K562 (cell line): ENCODE results near the gene NECTIN4. TPM values are rescaled to one million over a fixed set of nuclear protein-coding genes. Genes with fewer than 3 reads are reported as not detected.

Source experiments
- MCM3 ChIP-seq: fragments of 450-650 bp; IDR thresholded peaks from 2 replicates; pipeline ENCODE4 v1.6.1; 2016
- polyA plus RNA-seq, 8 experiments: library from polyadenylated mRNA; depleted of rRNA in 4 of 8; stranded (reverse) in 5 of 8; unstranded in 3 of 8; fragments of >200 nt; fragmentation: Nextera tagmentation in 2 of 8; fragmentation: Illumina TruSeq in 1 of 8; extraction: Ambion mirVana in 2 of 8; extraction: Trizol in 1 of 8; gene quantifications; 2 replicates each; pipeline versions ENCODE4 v1.2.1 to v1.2.3, GENCODE V29; 2011 to 2014; ENCODE audit warnings: inconsistent platforms in 1 of 8, missing spikeins in 1 of 8
- total RNA-seq, 7 experiments: library from RNA; depleted of rRNA in 6 of 7; stranded (reverse); fragments of >200 nt in 6 of 7; fragmentation: Illumina TruSeq in 2 of 7; extraction: Trizol in 2 of 7; gene quantifications; 2 replicates each; pipeline versions ENCODE4 v1.2.1 to v1.2.3, GENCODE V29; 2011 to 2021; ENCODE audit warnings: low replicate concordance in 1 of 7
- TF ChIP-seq, protein P1 (sequence below): fragments of 450-650 bp; IDR thresholded peaks from 2 replicates; pipeline ENCODE4 v1.6.1; 2016; ENCODE audit warnings: mild to moderate bottlenecking, moderate library complexity
- TF ChIP-seq, protein P2 (sequence below): fragments of 200-600 bp; sonication (generic); IDR thresholded peaks from one replicate; pipeline ENCODE4 v1.6.1; 2012; ENCODE audit warnings: mild to moderate bottlenecking, low read depth, low read length, inconsistent platforms

NECTIN4 gene
- total and polyA plus RNA-seq, 9 of the 15 experiments (the other 6 are each of a cell fraction or from before 2014, with no cell fraction given), result 0.01 to 0.09 TPM; not detected in 7

GRCh38 chr1:161045736-161046604, 43.4 kb downstream of the NECTIN4 start, which contains the start of gene USF1 (continued):
- TF ChIP-seq, protein P1, sequence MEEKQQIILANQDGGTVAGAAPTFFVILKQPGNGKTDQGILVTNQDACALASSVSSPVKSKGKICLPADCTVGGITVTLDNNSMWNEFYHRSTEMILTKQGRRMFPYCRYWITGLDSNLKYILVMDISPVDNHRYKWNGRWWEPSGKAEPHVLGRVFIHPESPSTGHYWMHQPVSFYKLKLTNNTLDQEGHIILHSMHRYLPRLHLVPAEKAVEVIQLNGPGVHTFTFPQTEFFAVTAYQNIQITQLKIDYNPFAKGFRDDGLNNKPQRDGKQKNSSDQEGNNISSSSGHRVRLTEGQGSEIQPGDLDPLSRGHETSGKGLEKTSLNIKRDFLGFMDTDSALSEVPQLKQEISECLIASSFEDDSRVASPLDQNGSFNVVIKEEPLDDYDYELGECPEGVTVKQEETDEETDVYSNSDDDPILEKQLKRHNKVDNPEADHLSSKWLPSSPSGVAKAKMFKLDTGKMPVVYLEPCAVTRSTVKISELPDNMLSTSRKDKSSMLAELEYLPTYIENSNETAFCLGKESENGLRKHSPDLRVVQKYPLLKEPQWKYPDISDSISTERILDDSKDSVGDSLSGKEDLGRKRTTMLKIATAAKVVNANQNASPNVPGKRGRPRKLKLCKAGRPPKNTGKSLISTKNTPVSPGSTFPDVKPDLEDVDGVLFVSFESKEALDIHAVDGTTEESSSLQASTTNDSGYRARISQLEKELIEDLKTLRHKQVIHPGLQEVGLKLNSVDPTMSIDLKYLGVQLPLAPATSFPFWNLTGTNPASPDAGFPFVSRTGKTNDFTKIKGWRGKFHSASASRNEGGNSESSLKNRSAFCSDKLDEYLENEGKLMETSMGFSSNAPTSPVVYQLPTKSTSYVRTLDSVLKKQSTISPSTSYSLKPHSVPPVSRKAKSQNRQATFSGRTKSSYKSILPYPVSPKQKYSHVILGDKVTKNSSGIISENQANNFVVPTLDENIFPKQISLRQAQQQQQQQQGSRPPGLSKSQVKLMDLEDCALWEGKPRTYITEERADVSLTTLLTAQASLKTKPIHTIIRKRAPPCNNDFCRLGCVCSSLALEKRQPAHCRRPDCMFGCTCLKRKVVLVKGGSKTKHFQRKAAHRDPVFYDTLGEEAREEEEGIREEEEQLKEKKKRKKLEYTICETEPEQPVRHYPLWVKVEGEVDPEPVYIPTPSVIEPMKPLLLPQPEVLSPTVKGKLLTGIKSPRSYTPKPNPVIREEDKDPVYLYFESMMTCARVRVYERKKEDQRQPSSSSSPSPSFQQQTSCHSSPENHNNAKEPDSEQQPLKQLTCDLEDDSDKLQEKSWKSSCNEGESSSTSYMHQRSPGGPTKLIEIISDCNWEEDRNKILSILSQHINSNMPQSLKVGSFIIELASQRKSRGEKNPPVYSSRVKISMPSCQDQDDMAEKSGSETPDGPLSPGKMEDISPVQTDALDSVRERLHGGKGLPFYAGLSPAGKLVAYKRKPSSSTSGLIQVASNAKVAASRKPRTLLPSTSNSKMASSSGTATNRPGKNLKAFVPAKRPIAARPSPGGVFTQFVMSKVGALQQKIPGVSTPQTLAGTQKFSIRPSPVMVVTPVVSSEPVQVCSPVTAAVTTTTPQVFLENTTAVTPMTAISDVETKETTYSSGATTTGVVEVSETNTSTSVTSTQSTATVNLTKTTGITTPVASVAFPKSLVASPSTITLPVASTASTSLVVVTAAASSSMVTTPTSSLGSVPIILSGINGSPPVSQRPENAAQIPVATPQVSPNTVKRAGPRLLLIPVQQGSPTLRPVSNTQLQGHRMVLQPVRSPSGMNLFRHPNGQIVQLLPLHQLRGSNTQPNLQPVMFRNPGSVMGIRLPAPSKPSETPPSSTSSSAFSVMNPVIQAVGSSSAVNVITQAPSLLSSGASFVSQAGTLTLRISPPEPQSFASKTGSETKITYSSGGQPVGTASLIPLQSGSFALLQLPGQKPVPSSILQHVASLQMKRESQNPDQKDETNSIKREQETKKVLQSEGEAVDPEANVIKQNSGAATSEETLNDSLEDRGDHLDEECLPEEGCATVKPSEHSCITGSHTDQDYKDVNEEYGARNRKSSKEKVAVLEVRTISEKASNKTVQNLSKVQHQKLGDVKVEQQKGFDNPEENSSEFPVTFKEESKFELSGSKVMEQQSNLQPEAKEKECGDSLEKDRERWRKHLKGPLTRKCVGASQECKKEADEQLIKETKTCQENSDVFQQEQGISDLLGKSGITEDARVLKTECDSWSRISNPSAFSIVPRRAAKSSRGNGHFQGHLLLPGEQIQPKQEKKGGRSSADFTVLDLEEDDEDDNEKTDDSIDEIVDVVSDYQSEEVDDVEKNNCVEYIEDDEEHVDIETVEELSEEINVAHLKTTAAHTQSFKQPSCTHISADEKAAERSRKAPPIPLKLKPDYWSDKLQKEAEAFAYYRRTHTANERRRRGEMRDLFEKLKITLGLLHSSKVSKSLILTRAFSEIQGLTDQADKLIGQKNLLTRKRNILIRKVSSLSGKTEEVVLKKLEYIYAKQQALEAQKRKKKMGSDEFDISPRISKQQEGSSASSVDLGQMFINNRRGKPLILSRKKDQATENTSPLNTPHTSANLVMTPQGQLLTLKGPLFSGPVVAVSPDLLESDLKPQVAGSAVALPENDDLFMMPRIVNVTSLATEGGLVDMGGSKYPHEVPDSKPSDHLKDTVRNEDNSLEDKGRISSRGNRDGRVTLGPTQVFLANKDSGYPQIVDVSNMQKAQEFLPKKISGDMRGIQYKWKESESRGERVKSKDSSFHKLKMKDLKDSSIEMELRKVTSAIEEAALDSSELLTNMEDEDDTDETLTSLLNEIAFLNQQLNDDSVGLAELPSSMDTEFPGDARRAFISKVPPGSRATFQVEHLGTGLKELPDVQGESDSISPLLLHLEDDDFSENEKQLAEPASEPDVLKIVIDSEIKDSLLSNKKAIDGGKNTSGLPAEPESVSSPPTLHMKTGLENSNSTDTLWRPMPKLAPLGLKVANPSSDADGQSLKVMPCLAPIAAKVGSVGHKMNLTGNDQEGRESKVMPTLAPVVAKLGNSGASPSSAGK, result 0 out of 2 replicates have a peak, but pooled peaks have one; percentile 14
- TF ChIP-seq, protein P2, sequence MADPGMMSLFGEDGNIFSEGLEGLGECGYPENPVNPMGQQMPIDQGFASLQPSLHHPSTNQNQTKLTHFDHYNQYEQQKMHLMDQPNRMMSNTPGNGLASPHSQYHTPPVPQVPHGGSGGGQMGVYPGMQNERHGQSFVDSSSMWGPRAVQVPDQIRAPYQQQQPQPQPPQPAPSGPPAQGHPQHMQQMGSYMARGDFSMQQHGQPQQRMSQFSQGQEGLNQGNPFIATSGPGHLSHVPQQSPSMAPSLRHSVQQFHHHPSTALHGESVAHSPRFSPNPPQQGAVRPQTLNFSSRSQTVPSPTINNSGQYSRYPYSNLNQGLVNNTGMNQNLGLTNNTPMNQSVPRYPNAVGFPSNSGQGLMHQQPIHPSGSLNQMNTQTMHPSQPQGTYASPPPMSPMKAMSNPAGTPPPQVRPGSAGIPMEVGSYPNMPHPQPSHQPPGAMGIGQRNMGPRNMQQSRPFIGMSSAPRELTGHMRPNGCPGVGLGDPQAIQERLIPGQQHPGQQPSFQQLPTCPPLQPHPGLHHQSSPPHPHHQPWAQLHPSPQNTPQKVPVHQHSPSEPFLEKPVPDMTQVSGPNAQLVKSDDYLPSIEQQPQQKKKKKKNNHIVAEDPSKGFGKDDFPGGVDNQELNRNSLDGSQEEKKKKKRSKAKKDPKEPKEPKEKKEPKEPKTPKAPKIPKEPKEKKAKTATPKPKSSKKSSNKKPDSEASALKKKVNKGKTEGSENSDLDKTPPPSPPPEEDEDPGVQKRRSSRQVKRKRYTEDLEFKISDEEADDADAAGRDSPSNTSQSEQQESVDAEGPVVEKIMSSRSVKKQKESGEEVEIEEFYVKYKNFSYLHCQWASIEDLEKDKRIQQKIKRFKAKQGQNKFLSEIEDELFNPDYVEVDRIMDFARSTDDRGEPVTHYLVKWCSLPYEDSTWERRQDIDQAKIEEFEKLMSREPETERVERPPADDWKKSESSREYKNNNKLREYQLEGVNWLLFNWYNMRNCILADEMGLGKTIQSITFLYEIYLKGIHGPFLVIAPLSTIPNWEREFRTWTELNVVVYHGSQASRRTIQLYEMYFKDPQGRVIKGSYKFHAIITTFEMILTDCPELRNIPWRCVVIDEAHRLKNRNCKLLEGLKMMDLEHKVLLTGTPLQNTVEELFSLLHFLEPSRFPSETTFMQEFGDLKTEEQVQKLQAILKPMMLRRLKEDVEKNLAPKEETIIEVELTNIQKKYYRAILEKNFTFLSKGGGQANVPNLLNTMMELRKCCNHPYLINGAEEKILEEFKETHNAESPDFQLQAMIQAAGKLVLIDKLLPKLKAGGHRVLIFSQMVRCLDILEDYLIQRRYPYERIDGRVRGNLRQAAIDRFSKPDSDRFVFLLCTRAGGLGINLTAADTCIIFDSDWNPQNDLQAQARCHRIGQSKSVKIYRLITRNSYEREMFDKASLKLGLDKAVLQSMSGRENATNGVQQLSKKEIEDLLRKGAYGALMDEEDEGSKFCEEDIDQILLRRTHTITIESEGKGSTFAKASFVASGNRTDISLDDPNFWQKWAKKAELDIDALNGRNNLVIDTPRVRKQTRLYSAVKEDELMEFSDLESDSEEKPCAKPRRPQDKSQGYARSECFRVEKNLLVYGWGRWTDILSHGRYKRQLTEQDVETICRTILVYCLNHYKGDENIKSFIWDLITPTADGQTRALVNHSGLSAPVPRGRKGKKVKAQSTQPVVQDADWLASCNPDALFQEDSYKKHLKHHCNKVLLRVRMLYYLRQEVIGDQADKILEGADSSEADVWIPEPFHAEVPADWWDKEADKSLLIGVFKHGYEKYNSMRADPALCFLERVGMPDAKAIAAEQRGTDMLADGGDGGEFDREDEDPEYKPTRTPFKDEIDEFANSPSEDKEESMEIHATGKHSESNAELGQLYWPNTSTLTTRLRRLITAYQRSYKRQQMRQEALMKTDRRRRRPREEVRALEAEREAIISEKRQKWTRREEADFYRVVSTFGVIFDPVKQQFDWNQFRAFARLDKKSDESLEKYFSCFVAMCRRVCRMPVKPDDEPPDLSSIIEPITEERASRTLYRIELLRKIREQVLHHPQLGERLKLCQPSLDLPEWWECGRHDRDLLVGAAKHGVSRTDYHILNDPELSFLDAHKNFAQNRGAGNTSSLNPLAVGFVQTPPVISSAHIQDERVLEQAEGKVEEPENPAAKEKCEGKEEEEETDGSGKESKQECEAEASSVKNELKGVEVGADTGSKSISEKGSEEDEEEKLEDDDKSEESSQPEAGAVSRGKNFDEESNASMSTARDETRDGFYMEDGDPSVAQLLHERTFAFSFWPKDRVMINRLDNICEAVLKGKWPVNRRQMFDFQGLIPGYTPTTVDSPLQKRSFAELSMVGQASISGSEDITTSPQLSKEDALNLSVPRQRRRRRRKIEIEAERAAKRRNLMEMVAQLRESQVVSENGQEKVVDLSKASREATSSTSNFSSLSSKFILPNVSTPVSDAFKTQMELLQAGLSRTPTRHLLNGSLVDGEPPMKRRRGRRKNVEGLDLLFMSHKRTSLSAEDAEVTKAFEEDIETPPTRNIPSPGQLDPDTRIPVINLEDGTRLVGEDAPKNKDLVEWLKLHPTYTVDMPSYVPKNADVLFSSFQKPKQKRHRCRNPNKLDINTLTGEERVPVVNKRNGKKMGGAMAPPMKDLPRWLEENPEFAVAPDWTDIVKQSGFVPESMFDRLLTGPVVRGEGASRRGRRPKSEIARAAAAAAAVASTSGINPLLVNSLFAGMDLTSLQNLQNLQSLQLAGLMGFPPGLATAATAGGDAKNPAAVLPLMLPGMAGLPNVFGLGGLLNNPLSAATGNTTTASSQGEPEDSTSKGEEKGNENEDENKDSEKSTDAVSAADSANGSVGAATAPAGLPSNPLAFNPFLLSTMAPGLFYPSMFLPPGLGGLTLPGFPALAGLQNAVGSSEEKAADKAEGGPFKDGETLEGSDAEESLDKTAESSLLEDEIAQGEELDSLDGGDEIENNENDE, result no peak
- no peak for TF ChIP-seq MCM3
